HFFc6 (cell line): ENCODE measurements around the gene SH2D2A. TPM values are rescaled to one million over a fixed set of nuclear protein-coding genes. Genes with fewer than 3 reads are reported as not detected.

Experiments used
- DNase-seq: peaks from one replicate; pipeline ENCODE4 v3.0.0-alpha.2; 2018
- H3K27ac Mint-ChIP-seq: 2 replicates; pipeline ENCODE4 v1.8.0; 2020; ENCODE audit warnings: mild to moderate bottlenecking, mixed read lengths
- H3K27me3 Mint-ChIP-seq: 2 replicates; pipeline ENCODE4 v1.8.0; 2021; ENCODE audit warnings: mild to moderate bottlenecking, moderate library complexity, mixed read lengths; ENCODE audit not compliant: insufficient read depth
- H3K36me3 Mint-ChIP-seq: 2 replicates; pipeline ENCODE4 v1.8.0; 2021; ENCODE audit warnings: low read depth, mixed read lengths
- H3K4me1 Mint-ChIP-seq: 2 replicates; pipeline ENCODE4 v1.8.0; 2020; ENCODE audit warnings: low read depth, mixed read lengths
- H3K4me3 Mint-ChIP-seq: 2 replicates; pipeline ENCODE4 v1.8.0; 2020; ENCODE audit warnings: mild to moderate bottlenecking, moderate library complexity, mixed read lengths
- H3K9me3 Mint-ChIP-seq: 2 replicates; pipeline ENCODE4 v1.8.0; 2020; ENCODE audit warnings: mild to moderate bottlenecking, mixed read lengths
- CTCF ChIP-seq: fragments of 200-600 bp; sonication (generic); IDR thresholded peaks from 2 replicates; pipeline ENCODE4 v1.5.0; 2021; ENCODE audit warnings: antibody characterized with exemption, mild to moderate bottlenecking
- total RNA-seq, 6 experiments: library from RNA; stranded (reverse); fragmentation: NEBNext Ultra II Directional; extraction: Animal tissue kit (Norgen Biotek cat#: 25700); gene quantifications; 2 replicates in 1 of 6; 3 replicates in 5 of 6; pipeline ENCODE4 v1.2.3, GENCODE V29; 2021

The SH2D2A gene
- total RNA-seq, 6 experiments from 2014 or later: 0.09 to 0.17 TPM; not detected in 4

- H3K27ac Mint-ChIP-seq: no peak overlapping the region
- H3K27me3 Mint-ChIP-seq: no peaks in the 10 kb centered on the region
- peaks cover 16% of the 10 kb centered on the region for H3K4me1 Mint-ChIP-seq
- no peak for TF ChIP-seq CTCF
- H3K36me3 Mint-ChIP-seq: peaks cover 23% of the 10 kb centered on the region
- DNase-seq: no peak
- H3K4me3 Mint-ChIP-seq: no peak overlapping the region
- H3K9me3 Mint-ChIP-seq: no peaks in the 10 kb centered on the region
Observed at GRCh38 chr1:156789621-156790318, 26.9 kb downstream of the SH2D2A start.

- Mint-ChIP-seq H3K27me3 (no peaks in the 10 kb centered on the region), H3K27ac (no peak overlapping the region), H3K9me3 (no peaks in the 10 kb centered on the region), H3K4me1 (peaks cover 2% of the 10 kb centered on the region), H3K36me3 (peaks cover 23% of the 10 kb centered on the region), H3K4me3 (no peak overlapping the region)
- TF ChIP-seq CTCF: no peak
- DNase-seq: no peak
Observed at GRCh38 chr1:156788136-156788535, 28.5 kb downstream of the SH2D2A start.

GRCh38 chr1:156786640-156787039 lies 30.0 kb downstream of the SH2D2A start:
- Mint-ChIP-seq H3K9me3 (no peaks in the 10 kb centered on the region), H3K4me3 (no peak overlapping the region), H3K4me1 (peaks cover 10% of the 10 kb centered on the region), H3K27me3 (no peaks in the 10 kb centered on the region), H3K36me3 (peaks cover 14% of the 10 kb centered on the region), H3K27ac (no peak overlapping the region)
- no peak for DNase-seq
- TF ChIP-seq CTCF: no peak

- no peak for TF ChIP-seq CTCF
- no peaks in the 10 kb centered on the region for H3K9me3 Mint-ChIP-seq
- H3K27me3 Mint-ChIP-seq: no peaks in the 10 kb centered on the region
- no peak for DNase-seq
- peaks cover 20% of the 10 kb centered on the region for H3K4me1 Mint-ChIP-seq
- H3K4me3 Mint-ChIP-seq: no peak overlapping the region
- peaks cover 12% of the 10 kb centered on the region for H3K36me3 Mint-ChIP-seq
- H3K27ac Mint-ChIP-seq: no peak overlapping the region
Observed at GRCh38 chr1:156785458-156785857, 31.2 kb downstream of the SH2D2A start.

GRCh38 chr1:156781585-156782186 lies 35.0 kb downstream of the SH2D2A start:
- DNase-seq: peak; percentile 33
- no peak for TF ChIP-seq CTCF
- Mint-ChIP-seq H3K4me1 (peaks cover 31% of the 10 kb centered on the region), H3K27ac (peak overlapping the region; percentile 51), H3K4me3 (no peak overlapping the region), H3K27me3 (no peaks in the 10 kb centered on the region), H3K9me3 (no peaks in the 10 kb centered on the region), H3K36me3 (peaks cover 6% of the 10 kb centered on the region; the same call in 1 of the 2 replicates)
